H9 (cell line): ENCODE measurements around the gene CAMK2N2. TPM values are rescaled to one million over a fixed set of nuclear protein-coding genes. Genes with fewer than 3 reads are reported as not detected.

Experiments used
- DNase-seq: peaks from one replicate; pipeline ENCODE4 v3.0.0-alpha.2; 2017
- H2AFZ ChIP-seq: one replicate; pipeline ENCODE4 v1.6.1; 2013; ENCODE audit warnings: mild to moderate bottlenecking, low read length, control low read depth, moderate library complexity
- H2AK5ac ChIP-seq: 2 replicates; pipeline ENCODE4 v1.6.1; 2013; ENCODE audit warnings: low read length, control low read depth, mixed read lengths; ENCODE audit not compliant: insufficient read length
- H2BK120ac ChIP-seq: one replicate; pipeline ENCODE4 v1.6.1; 2013; ENCODE audit warnings: low read depth, mild to moderate bottlenecking, low read length, control low read depth, inconsistent platforms; ENCODE audit not compliant: poor library complexity, severe bottlenecking
- H2BK12ac ChIP-seq: 2 replicates; pipeline ENCODE4 v1.6.1; 2013; ENCODE audit warnings: low read length, control low read depth, mixed read lengths, low read depth; ENCODE audit not compliant: insufficient read length
- H2BK15ac ChIP-seq: 2 replicates; pipeline ENCODE4 v1.6.1; 2013; ENCODE audit warnings: low read depth, low read length, control low read depth
- H2BK20ac ChIP-seq: one replicate; pipeline ENCODE4 v1.6.1; 2013; ENCODE audit warnings: low read depth, mild to moderate bottlenecking, low read length, control low read depth, inconsistent platforms; ENCODE audit not compliant: poor library complexity, severe bottlenecking
- H2BK5ac ChIP-seq: 2 replicates; pipeline ENCODE4 v1.6.1; 2013; ENCODE audit warnings: low read length, control low read depth, mixed read lengths; ENCODE audit not compliant: insufficient read length
- H3K14ac ChIP-seq: 2 replicates; pipeline ENCODE4 v1.6.1; 2013; ENCODE audit warnings: low read length, control low read depth; ENCODE audit not compliant: insufficient read depth
- H3K18ac ChIP-seq: 2 replicates; pipeline ENCODE4 v1.6.1; 2013; ENCODE audit warnings: low read depth, mild to moderate bottlenecking, mixed read lengths, low read length, control low read depth; ENCODE audit not compliant: insufficient read length
- H3K23ac ChIP-seq: 2 replicates; pipeline ENCODE4 v1.6.1; 2013; ENCODE audit warnings: low read length, control low read depth, mixed read lengths, low read depth; ENCODE audit not compliant: insufficient read length
- H3K23me2 ChIP-seq: 2 replicates; pipeline ENCODE4 v1.6.1; 2013; ENCODE audit warnings: low read depth, mild to moderate bottlenecking, mixed read lengths, low read length, control low read depth; ENCODE audit not compliant: insufficient read length, poor library complexity, severe bottlenecking
- H3K27ac ChIP-seq: 2 replicates; pipeline ENCODE4 v1.5.1; 2013; ENCODE audit warnings: low read length, control low read depth, mixed read lengths, low read depth; ENCODE audit not compliant: insufficient read length
- H3K27me3 ChIP-seq: 2 replicates; pipeline ENCODE4 v1.6.1; 2013; ENCODE audit warnings: low read length, control low read depth, inconsistent platforms; ENCODE audit not compliant: insufficient read depth
- H3K4ac ChIP-seq: 2 replicates; pipeline ENCODE4 v1.6.1; 2013; ENCODE audit warnings: low read depth, mild to moderate bottlenecking, control low read depth, inconsistent platforms, low read length, moderate library complexity
- H3K4me1 ChIP-seq: 2 replicates; pipeline ENCODE4 v1.6.1; 2013; ENCODE audit warnings: low read length, control low read depth, inconsistent platforms; ENCODE audit not compliant: insufficient read depth
- H3K4me2 ChIP-seq: 2 replicates; pipeline ENCODE4 v1.6.1; 2013; ENCODE audit warnings: low read length, control low read depth, mixed read lengths; ENCODE audit not compliant: insufficient read length, insufficient read depth
- H3K56ac ChIP-seq: 2 replicates; pipeline ENCODE4 v1.6.1; 2013; ENCODE audit warnings: low read depth, mild to moderate bottlenecking, mixed read lengths, low read length, control low read depth; ENCODE audit not compliant: insufficient read length
- H3K79me1 ChIP-seq: 2 replicates; pipeline ENCODE4 v1.6.1; 2013; ENCODE audit warnings: low read depth, mild to moderate bottlenecking, moderate library complexity, low read length, control low read depth, inconsistent platforms; ENCODE audit not compliant: insufficient read depth, poor library complexity, severe bottlenecking
- H3K79me2 ChIP-seq: 2 replicates; pipeline ENCODE4 v1.6.1; 2013; ENCODE audit warnings: low read length, control low read depth, inconsistent platforms; ENCODE audit not compliant: insufficient read depth
- H3K9ac ChIP-seq: 2 replicates; pipeline ENCODE4 v1.6.1; 2013; ENCODE audit warnings: low read length, control low read depth, mixed read lengths; ENCODE audit not compliant: insufficient read length; ENCODE audit errors: extremely low read depth
- H3K9me3 ChIP-seq: one replicate; pipeline ENCODE4 v1.6.1; 2013; ENCODE audit warnings: low read depth, low read length, inconsistent platforms; ENCODE audit not compliant: control insufficient read depth
- H3T11ph ChIP-seq: one replicate; pipeline ENCODE4 v1.6.1; 2013; ENCODE audit warnings: mild to moderate bottlenecking, low read length, control low read depth, inconsistent platforms
- H4K20me1 ChIP-seq: one replicate; pipeline ENCODE4 v1.6.1; 2013; ENCODE audit not compliant: control insufficient read depth, insufficient read length, insufficient read depth
- H4K5ac ChIP-seq: 2 replicates; pipeline ENCODE4 v1.6.1; 2013; ENCODE audit warnings: low read depth, mild to moderate bottlenecking, mixed read lengths, low read length, control low read depth; ENCODE audit not compliant: insufficient read length
- H4K8ac ChIP-seq: replicated peaks from 2 replicates; pipeline ENCODE4 v1.6.1; 2013; ENCODE audit warnings: low read length, control low read depth, mixed read lengths, low read depth; ENCODE audit not compliant: insufficient read length
- H4K91ac ChIP-seq: 2 replicates; pipeline ENCODE4 v1.6.1; 2013; ENCODE audit warnings: low read depth, mild to moderate bottlenecking, moderate library complexity, mixed read lengths, low read length, control low read depth; ENCODE audit not compliant: insufficient read length
- H3K27ac Mint-ChIP-seq, 3 experiments: 2 replicates in 2 of 3; 3 replicates in 1 of 3; pipeline ENCODE4 v1.8.0; 2020 to 2021; ENCODE audit warnings: mixed read lengths in 3 of 3, mild to moderate bottlenecking in 1 of 3, moderate library complexity in 1 of 3
- H3K27me3 Mint-ChIP-seq: 2 replicates; pipeline ENCODE4 v1.8.0; 2021; ENCODE audit warnings: low read depth, mild to moderate bottlenecking, moderate library complexity, mixed read lengths
- H3K36me3 Mint-ChIP-seq, 3 experiments: 2 replicates in 2 of 3; 3 replicates in 1 of 3; pipeline ENCODE4 v1.8.0; 2020 to 2021; ENCODE audit warnings: low read depth in 3 of 3, mixed read lengths in 3 of 3; ENCODE audit not compliant: insufficient read depth in 1 of 3
- H3K4me1 Mint-ChIP-seq, 2 experiments: 2 replicates each; pipeline ENCODE4 v1.8.0; 2020; ENCODE audit warnings: mixed read lengths in 2 of 2
- H3K4me3 Mint-ChIP-seq, 2 experiments: 2 replicates in 1 of 2; 3 replicates in 1 of 2; pipeline ENCODE4 v1.8.0; 2020 to 2021; ENCODE audit warnings: mild to moderate bottlenecking in 2 of 2, mixed read lengths in 2 of 2, moderate library complexity in 1 of 2
- H3K9me3 Mint-ChIP-seq, 2 experiments: 2 replicates in 1 of 2; 3 replicates in 1 of 2; pipeline ENCODE4 v1.8.0; 2020; ENCODE audit warnings: mild to moderate bottlenecking in 2 of 2, mixed read lengths in 2 of 2, moderate library complexity in 1 of 2
- WGBS: extraction: QIAGEN DNeasy Blood & Tissue Kit; methylation state at CpG from one replicate; pipeline ENCODE4 v1.1.7; 2013; ENCODE audit warnings: missing lambda C conversion rate, low lambda C conversion rate, mixed read lengths; ENCODE audit not compliant: insufficient read length; ENCODE audit errors: extremely low coverage; 5-methylcytosine and 5-hydroxymethylcytosine counted together
- total RNA-seq: library from RNA; stranded (reverse); gene quantifications from 2 replicates; pipeline ENCODE4 v1.2.1, GENCODE V29; 2021
- TF ChIP-seq, protein P1 (sequence below): fragments of 200-600 bp; sonication (generic); conservative IDR thresholded peaks from 3 replicates; pipeline ENCODE4 v1.8.0; 2021; ENCODE audit warnings: antibody characterized with exemption, mild to moderate bottlenecking

CAMK2N2 gene
- total RNA-seq, 1 experiment from 2014 or later: 12.6 TPM

DNA sequence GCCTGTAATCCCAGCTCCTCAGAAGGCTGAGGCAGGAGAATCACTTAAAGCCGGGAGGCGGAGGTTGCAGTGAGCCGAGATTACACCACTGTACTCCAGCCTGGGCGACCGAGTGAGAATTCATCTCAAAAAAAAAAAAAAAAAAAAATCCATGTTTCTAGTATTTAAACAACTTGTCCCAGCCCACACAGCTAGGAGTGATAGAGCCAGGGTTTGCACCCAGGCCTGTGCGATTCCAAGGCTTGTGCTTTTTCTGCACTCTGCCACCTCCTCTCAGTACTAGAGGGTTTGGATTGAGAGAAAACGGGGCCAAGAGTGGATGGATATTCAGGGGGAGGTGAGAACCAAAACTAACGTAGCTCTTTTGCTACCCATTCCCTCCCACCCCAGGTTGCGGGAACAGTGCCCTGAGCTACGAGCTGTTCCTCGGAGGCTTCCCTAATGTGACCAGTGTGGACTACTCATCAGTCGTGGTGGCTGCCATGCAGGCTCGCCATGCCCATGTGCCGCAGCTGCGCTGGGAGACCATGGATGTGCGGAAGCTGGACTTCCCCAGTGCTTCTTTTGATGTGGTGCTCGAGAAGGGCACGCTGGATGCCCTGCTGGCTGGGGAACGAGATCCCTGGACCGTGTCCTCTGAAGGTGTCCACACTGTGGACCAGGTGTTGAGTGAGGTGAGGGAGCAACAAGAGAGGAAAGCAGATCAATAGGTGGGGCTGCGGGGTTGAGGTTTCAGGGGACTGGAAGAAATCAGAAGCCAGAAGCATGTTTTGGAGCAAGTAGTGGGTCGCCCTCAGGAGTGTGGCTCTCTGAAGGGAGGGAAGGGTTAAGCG lies 4.1 kb downstream of the CAMK2N2 start:
- Histone ChIP-seq H2BK120ac (no peak overlapping the region), H3K56ac (no peak overlapping the region), H4K5ac (no peak overlapping the region), H3K4me2 (no peak overlapping the region), H3K14ac (no peak overlapping the region), H3K27me3 (peaks cover 10% of the 10 kb centered on the region; the same call in 1 of the 2 replicates), H2BK20ac (no peak overlapping the region), H3K4me1 (no peaks in the 10 kb centered on the region), H4K91ac (no peak overlapping the region), H3K27ac (no peak overlapping the region), H3K79me2 (no peaks in the 10 kb centered on the region), H2AK5ac (no peak overlapping the region), H3K18ac (no peak overlapping the region), H3K23ac (no peak overlapping the region), H3K4ac (no peak overlapping the region), H2AFZ (no peak overlapping the region), H2BK12ac (no peak overlapping the region), H2BK5ac (no peak overlapping the region), H4K20me1 (no peaks in the 10 kb centered on the region), H3K79me1 (no peaks in the 10 kb centered on the region), H3K9ac (no peak overlapping the region), H3K9me3 (no peaks in the 10 kb centered on the region), H2BK15ac (no peak overlapping the region), H3K23me2 (peaks cover 17% of the 10 kb centered on the region), H4K8ac (no peak overlapping the region), H3T11ph (no peak overlapping the region)
- TF ChIP-seq, protein P1, sequence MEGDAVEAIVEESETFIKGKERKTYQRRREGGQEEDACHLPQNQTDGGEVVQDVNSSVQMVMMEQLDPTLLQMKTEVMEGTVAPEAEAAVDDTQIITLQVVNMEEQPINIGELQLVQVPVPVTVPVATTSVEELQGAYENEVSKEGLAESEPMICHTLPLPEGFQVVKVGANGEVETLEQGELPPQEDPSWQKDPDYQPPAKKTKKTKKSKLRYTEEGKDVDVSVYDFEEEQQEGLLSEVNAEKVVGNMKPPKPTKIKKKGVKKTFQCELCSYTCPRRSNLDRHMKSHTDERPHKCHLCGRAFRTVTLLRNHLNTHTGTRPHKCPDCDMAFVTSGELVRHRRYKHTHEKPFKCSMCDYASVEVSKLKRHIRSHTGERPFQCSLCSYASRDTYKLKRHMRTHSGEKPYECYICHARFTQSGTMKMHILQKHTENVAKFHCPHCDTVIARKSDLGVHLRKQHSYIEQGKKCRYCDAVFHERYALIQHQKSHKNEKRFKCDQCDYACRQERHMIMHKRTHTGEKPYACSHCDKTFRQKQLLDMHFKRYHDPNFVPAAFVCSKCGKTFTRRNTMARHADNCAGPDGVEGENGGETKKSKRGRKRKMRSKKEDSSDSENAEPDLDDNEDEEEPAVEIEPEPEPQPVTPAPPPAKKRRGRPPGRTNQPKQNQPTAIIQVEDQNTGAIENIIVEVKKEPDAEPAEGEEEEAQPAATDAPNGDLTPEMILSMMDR: no peak
- H3K27ac Mint-ChIP-seq: no peak overlapping the region; a peak in 1 of 7 replicates
- H3K4me3 Mint-ChIP-seq: no peak overlapping the region
- no CpG with 5 or more reads among the region's 23 CpGs for WGBS
- DNase-seq: no peak
- H3K9me3 Mint-ChIP-seq: no peaks in the 10 kb centered on the region
- peaks cover 14 to 16% of the 10 kb centered on the region in 2 experiments for H3K4me1 Mint-ChIP-seq
- peaks cover 43% of the 10 kb centered on the region for H3K27me3 Mint-ChIP-seq
- peaks cover 0 to 8% (median 0%) of the 10 kb centered on the region in 3 experiments; a peak in 2 of 7 replicates for H3K36me3 Mint-ChIP-seq
